ENCODE data around the gene WDR91.
"Not testable (repeated sequence)": the region's sequence is repeated elsewhere in the genome, so short reads cannot be mapped to it uniquely, and the experiment has no call there.

WDR91 gene

GRCh38 chr7:135211179-135211945 is at the start of gene WDR91:
Gene WDR91 (minus strand): TSS chr7:135211526. CDS start chr7:135211502, 24 bp downstream.
- DNase-seq: peak; percentile 98

DNA sequence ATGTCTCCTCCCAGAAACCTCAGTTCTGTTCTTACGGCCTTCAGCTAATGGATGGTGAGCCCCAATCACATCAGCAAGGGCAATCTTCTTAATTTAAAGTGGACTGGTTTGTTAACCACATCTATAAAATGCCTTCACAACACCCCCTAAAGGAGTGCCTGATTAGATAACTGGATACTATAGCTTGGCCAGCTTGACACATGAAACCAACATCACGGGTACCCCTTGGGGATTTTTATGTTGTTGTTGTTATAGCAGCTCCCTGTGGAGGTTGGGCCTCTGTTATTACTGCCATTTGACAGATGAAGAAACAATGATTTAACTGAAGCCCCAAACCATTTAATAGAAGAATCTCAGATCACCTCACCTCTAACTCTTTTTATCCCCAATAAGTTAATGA is 49.1 kb upstream of the WDR91 start:
- no peak for DNase-seq

GRCh38 chr7:135259702-135260101 is 48.4 kb upstream of the WDR91 start:
- no peak for DNase-seq

DNA sequence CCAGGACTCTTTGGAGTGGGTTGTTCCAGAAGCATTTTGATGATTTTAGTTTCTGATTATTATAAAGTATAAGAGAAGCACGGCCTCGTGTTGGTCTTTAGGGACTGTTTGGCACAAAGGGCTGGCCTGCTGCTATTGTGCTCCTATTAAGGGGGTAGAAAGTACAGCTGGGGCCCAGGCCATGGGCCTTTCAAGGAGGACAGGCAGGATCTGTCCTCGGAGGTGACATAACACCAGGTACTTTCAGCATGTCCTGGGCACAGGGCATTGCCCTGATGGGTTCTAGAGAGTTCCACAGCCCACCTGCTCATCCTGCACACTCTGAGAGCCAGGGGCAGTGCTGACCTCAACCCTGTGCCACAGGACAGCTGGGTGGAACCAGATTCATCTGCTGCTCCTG is 47.3 kb upstream of the WDR91 start:
- DNase-seq: no peak

GRCh38 chr7:135257790-135258189 is 46.5 kb upstream of the WDR91 start:
- DNase-seq: no peak

GRCh38 chr7:135253851-135254771 is 42.8 kb upstream of the WDR91 start:
- DNase-seq: peak in 1 of 3 experiments; percentile 80

DNA sequence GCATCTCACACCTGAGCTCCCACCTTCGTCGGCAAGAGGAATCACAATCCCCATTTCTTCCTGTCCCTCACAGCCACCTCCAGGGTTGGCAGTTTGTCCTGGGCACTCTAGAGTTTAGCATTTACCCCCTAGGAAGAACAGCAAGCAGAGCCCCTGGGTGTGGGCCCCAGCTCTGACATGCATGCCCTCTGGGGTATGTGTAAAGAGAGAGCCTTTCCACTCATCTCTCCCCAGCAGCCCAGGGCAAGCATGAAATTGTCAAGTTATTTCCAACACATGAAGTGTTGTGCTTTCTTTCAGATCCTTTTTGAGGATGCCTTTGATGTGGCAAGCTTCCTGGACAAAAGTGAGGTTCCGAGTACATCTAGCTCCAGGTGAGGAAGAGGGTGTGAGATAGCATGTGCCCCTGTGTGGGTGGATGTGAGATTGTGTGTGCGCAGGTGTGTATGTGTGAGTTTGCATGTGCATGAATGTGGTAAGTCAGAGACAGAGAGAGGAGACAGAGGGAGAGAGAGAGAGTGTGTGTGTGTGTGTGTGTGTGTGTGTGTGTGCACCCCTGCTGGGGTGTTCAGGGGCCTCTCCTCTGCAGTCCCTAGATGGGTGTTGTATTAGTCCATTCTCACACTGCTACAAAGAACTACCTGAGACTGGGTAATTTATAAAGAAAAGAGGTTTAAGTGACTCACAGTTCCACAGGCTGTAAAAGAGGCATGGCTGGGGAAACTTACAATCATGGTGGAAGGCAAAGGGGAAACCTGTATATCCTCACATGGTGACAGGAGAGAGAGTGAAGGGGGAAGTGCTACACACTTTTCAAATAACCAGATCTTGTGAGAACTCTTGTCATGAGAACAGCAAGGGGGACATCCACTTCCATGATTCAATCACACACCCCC is 40.4 kb upstream of the WDR91 start:
- DNase-seq: no peak

- no peak for DNase-seq
Observed at GRCh38 chr7:135248546-135248945, 37.2 kb upstream of the WDR91 start.

- no peak for DNase-seq
Observed at GRCh38 chr7:135247746-135248471, 36.6 kb upstream of the WDR91 start.

DNA sequence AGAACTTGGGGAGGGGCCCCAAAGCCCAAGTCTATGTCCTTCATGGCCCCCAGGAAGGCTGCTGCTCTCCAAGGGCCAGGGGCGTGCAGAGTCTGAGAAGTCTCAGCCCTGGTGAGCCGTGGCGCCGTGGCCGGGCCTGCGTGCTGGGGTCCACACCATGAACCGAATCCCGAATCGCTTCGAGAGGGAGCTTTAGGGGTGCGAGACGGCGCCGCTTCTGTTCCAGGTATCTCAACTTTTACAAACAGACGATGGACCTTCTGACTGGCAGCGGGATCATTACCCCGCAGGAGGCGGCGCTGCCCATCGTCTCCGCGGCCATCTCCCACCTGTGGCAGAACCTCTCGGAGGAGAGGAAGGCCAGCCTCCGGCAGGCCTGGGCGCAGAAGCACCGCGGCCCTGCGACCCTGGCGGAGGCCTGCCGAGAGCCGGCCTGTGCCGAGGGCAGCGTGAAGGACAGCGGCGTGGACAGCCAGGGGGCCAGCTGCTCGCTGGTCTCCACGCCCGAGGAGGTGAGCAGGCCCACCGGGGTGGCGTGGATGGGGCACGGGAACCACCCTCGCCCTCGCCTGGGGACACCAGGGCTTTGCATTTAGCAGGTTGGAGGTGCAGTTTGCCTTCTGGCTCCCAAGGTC is 35.0 kb upstream of the WDR91 start:
- DNase-seq: no peak

- DNase-seq: no peak
Observed at GRCh38 chr7:135245226-135246190, 34.2 kb upstream of the WDR91 start.

DNA sequence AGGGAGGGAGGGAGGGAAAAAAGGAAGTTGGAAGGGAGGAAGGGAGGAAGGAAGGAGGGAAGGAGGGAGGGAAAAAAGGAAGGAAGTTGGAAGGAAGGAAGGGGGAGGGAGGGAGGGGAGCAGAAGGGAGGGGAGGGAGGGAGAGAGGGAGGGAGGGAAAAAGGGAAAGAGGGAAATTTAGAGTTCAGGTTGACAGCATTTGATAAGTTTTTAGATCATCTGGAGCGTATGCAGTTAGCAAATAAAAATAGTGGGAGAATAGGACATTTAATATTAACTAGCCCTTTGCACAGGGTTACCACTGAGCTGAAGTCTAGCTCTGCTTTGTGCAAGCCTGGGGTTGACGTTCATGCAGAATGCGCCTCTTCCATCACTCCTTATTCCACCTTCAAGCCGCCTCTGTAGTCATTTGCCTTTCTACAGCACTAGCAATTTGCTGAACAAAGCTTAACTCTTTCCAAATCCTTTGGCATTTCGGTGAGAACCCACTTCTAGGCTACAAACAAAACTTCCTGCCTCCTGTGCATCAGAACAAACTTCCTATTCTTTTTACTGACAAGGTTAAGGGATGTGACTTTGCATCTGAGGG is 30.9 kb upstream of the WDR91 start:
- DNase-seq: no peak

DNA sequence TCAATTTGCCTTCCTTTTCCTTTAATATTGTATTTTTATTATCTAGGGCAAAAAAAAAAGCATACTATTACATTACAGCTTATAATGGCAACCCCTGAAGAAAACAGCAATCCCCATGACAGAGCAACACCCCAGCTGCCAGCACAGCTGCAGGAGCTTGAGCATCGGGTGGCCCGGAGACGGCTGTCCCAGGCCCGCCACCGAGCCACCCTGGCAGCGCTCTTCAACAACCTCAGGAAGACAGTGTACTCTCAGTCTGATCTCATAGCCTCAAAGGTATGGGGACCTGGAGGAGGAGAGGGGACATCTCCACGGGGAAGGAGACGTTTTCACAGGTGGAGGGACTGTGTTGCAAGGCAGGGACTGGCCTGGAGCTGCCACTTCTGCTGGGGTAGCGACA is 29.1 kb upstream of the WDR91 start:
- no peak for DNase-seq

GRCh38 chr7:135239263-135239662 is 27.9 kb upstream of the WDR91 start:
- DNase-seq: peak in 1 of 3 experiments; percentile 21

DNA sequence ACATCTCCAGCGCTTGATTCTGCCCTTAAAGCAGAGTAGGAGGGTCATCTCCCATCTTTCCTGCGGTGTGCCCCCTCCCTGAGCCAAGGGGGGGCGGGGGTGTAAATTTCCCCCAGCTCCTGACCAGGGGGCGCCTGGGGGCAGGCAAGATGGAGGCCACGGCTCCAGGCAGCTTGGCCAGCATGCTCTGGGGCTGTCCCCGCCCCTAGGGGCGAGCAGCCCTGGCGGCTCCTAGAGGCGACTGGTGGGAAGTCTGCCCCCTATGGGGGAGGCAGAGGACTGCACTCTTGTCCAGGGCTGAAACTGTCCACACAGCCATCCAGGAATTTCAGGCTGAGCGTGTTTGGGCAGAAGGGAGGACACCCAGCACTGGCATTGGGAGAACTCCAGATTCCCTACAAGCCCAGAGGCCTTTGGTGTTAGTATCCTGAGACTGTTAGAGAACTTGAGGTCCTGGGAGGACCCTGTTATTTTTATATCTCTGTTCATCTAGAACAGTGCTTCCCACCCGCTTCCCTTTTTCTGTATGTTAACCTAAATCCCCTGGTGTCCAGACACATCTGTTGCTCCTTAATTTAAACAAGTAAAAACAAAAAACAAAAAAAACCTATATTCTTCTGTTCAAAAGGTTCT is 26.9 kb upstream of the WDR91 start:
- DNase-seq: no peak

GRCh38 chr7:135236727-135237126 is 25.4 kb upstream of the WDR91 start:
- no peak for DNase-seq

- DNase-seq: no peak
Observed at GRCh38 chr7:135235841-135236240, 24.5 kb upstream of the WDR91 start.

GRCh38 chr7:135234727-135235126 is 23.4 kb upstream of the WDR91 start:
- no peak for DNase-seq

DNA sequence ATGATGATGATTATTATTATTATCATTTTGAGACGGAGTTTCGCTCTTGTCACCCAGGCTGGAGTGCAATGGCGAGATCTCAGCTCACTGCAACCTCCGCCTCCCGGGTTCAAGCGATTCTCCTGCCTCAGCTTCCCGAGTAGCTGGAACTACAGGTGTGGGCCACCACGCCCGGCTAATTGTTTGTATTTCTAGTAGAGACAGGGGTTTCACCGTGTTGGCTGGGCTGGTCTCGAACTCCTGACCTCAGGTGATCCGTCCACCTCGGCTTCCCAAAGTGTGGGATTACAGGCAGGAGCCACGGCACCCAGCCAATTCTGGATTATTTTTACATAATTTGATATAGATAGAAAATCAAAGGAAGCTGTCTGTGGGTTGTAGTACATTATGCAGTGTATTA is 22.8 kb upstream of the WDR91 start:
- not testable (repeated sequence) for DNase-seq

DNA sequence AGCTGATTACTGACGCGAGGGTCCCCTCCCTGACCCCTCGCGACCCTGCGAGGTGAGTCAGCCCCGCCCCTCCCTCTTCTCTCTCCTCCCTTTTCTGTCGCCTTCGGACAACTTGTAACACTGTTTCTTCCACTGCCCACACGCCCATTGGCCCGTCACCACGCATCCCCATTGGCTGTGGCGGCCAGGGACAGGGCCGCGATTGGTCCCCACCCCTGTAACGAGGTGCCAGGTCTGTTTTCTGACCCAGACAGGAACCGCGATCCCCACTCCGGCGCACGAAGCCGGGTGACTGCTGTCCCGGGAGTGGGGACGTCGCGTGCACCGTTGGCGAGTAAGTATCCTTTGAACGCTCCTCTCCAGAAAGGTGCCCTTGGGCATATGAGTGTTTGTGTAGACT is 22.2 kb upstream of the WDR91 start, which contains the start of gene STRA8:
TSS of gene STRA8 (plus strand) at position 269 of the 400 bp plus-strand sequence. CDS start 6,687 bp downstream, outside the sequence.
- no peak for DNase-seq

All from NCI-H1417 (cell line).